Progenitor cell of endocrine pancreas (in vitro differentiated cells): ENCODE data around the gene ZNF407. TPM values are rescaled to one million over a fixed set of nuclear protein-coding genes. Genes with fewer than 3 reads are reported as not detected.

Source experiments
- DNase-seq: peaks from one replicate; pipeline ENCODE4 v3.0.0; 2021; ENCODE audit warnings: low spot score; ENCODE audit not compliant: unreplicated experiment
- H3K27ac Mint-ChIP-seq: 2 replicates; pipeline ENCODE4 v1.8.0; 2021; ENCODE audit warnings: mild to moderate bottlenecking, moderate library complexity, mixed read lengths
- H3K27me3 Mint-ChIP-seq: 2 replicates; pipeline ENCODE4 v1.8.0; 2021; ENCODE audit warnings: mixed read lengths
- H3K36me3 Mint-ChIP-seq: 2 replicates; pipeline ENCODE4 v1.8.0; 2022; ENCODE audit warnings: mixed read lengths; ENCODE audit not compliant: insufficient read depth
- H3K4me1 Mint-ChIP-seq: 2 replicates; pipeline ENCODE4 v1.8.0; 2021; ENCODE audit warnings: low read depth, mixed read lengths
- H3K4me3 Mint-ChIP-seq: 2 replicates; pipeline ENCODE4 v1.8.0; 2021; ENCODE audit warnings: low read depth, mild to moderate bottlenecking, moderate library complexity, mixed read lengths
- H3K9me3 Mint-ChIP-seq: 2 replicates; pipeline ENCODE4 v1.8.0; 2021; ENCODE audit warnings: low read depth, mixed read lengths
- CTCF ChIP-seq: fragments of 200-600 bp; sonication (generic); IDR thresholded peaks from one replicate; pipeline ENCODE4 v1.5.0; 2021; ENCODE audit warnings: antibody characterized with exemption, mild to moderate bottlenecking; ENCODE audit not compliant: unreplicated experiment
- total RNA-seq: library from RNA; stranded (reverse); gene quantifications from 2 replicates; pipeline ENCODE4 v1.2.1, GENCODE V29; 2021

ZNF407 gene
- total RNA-seq, 1 donor from 2014 or later, result 18.1 TPM

GRCh38 chr18:75023473-75023872 lies 425.8 kb downstream of the ZNF407 start:
- TF ChIP-seq CTCF, result no peak
- no peaks in the 10 kb centered on the region for H3K27me3 Mint-ChIP-seq
- no peak overlapping the region for H3K4me3 Mint-ChIP-seq
- no peaks in the 10 kb centered on the region for H3K4me1 Mint-ChIP-seq
- no peak for DNase-seq
- no peaks in the 10 kb centered on the region for H3K36me3 Mint-ChIP-seq
- H3K9me3 Mint-ChIP-seq, result no peaks in the 10 kb centered on the region
- H3K27ac Mint-ChIP-seq, result no peak overlapping the region

GRCh38 chr18:75024871-75025270 lies 427.2 kb downstream of the ZNF407 start:
- H3K9me3 Mint-ChIP-seq, result no peaks in the 10 kb centered on the region

GRCh38 chr18:75025573-75025972 lies 427.9 kb downstream of the ZNF407 start:
- TF ChIP-seq CTCF, result no peak
- Mint-ChIP-seq H3K27me3 (no peaks in the 10 kb centered on the region), H3K4me1 (no peaks in the 10 kb centered on the region), H3K9me3 (no peaks in the 10 kb centered on the region), H3K4me3 (no peak overlapping the region), H3K36me3 (no peaks in the 10 kb centered on the region), H3K27ac (no peak overlapping the region)
- DNase-seq, result no peak

More at GRCh38 chr18:75024871-75025270, 427.2 kb downstream of the ZNF407 start:
- Mint-ChIP-seq H3K36me3 (no peaks in the 10 kb centered on the region), H3K27ac (no peak overlapping the region), H3K4me3 (no peak overlapping the region), H3K4me1 (no peaks in the 10 kb centered on the region), H3K27me3 (no peaks in the 10 kb centered on the region)
- TF ChIP-seq CTCF, result no peak
- DNase-seq, result no peak

GRCh38 chr18:75029481-75029880 lies 431.8 kb downstream of the ZNF407 start:
- no peaks in the 10 kb centered on the region for H3K36me3 Mint-ChIP-seq
- no peaks in the 10 kb centered on the region for H3K27me3 Mint-ChIP-seq
- H3K9me3 Mint-ChIP-seq, result no peaks in the 10 kb centered on the region
- DNase-seq, result no peak
- H3K27ac Mint-ChIP-seq, result no peak overlapping the region
- no peak for TF ChIP-seq CTCF
- H3K4me3 Mint-ChIP-seq, result no peak overlapping the region
- H3K4me1 Mint-ChIP-seq, result peaks cover 9% of the 10 kb centered on the region

- Mint-ChIP-seq H3K4me3 (no peak overlapping the region), H3K4me1 (peaks cover 9% of the 10 kb centered on the region), H3K36me3 (no peaks in the 10 kb centered on the region), H3K27ac (no peak overlapping the region), H3K9me3 (no peaks in the 10 kb centered on the region), H3K27me3 (no peaks in the 10 kb centered on the region)
- DNase-seq, result no peak
- TF ChIP-seq CTCF, result no peak
Observed at GRCh38 chr18:75031717-75032317, 434.1 kb downstream of the ZNF407 start.
